WTC11 (cell line): ENCODE data around the gene MAPK12. TPM values are rescaled to one million over a fixed set of nuclear protein-coding genes. Genes with fewer than 3 reads are reported as not detected.

Source experiments
- ATAC-seq: fragments of 200-7000 bp; cut with Tn5 transposase; 2 replicates; pipeline ENCODE4 v1.10.0; 2021; ENCODE audit warnings: mild to moderate bottlenecking, moderate library complexity
- CTCF ChIA-PET: fragments of 300-600 bp; sonication (Branson Sonifier 250); formaldehyde crosslinking; loops from one replicate; lab custom pipeline; 2021; ENCODE audit warnings: antibody characterized with exemption; lab: Charles Lee
- POLR2A ChIA-PET: fragments of 350-600 bp; sonication (Branson Sonifier 250); formaldehyde crosslinking; loops from one replicate; lab custom pipeline; 2021; ENCODE audit warnings: antibody characterized with exemption; lab: Charles Lee
- DNase-seq: peaks from one replicate; pipeline ENCODE4 v3.0.0; 2021; ENCODE audit warnings: low spot score
- H3K27ac Mint-ChIP-seq: 2 replicates; pipeline ENCODE4 v1.8.0; 2021; ENCODE audit warnings: mixed read lengths
- H3K27me3 Mint-ChIP-seq: 2 replicates; pipeline ENCODE4 v1.8.0; 2021; ENCODE audit warnings: low read depth, mild to moderate bottlenecking, moderate library complexity, mixed read lengths
- H3K36me3 Mint-ChIP-seq: 2 replicates; pipeline ENCODE4 v1.8.0; 2021; ENCODE audit warnings: mixed read lengths
- H3K4me1 Mint-ChIP-seq: 2 replicates; pipeline ENCODE4 v1.8.0; 2022; ENCODE audit warnings: mixed read lengths
- H3K4me3 Mint-ChIP-seq: 2 replicates; pipeline ENCODE4 v1.8.0; 2021; ENCODE audit warnings: mild to moderate bottlenecking, moderate library complexity, mixed read lengths
- H3K9me3 Mint-ChIP-seq: 2 replicates; pipeline ENCODE4 v1.8.0; 2021; ENCODE audit warnings: mixed read lengths
- AFF4 ChIP-seq: sonication (generic); formaldehyde crosslinking; IDR thresholded peaks from 2 replicates; pipeline ENCODE4 v1.8.1; 2023; ENCODE audit warnings: mild to moderate bottlenecking, missing genetic modification reagents, borderline replicate concordance
- ARID4B ChIP-seq: sonication (generic); formaldehyde crosslinking; IDR thresholded peaks from 2 replicates; pipeline ENCODE4 v1.8.0; 2023; ENCODE audit warnings: missing genetic modification reagents, mild to moderate bottlenecking, borderline replicate concordance
- CDX4 ChIP-seq: fragments of 250-450 bp; sonication (Bioruptor Pico); IDR thresholded peaks from 2 replicates; pipeline ENCODE4 v1.9.0; 2021; ENCODE audit warnings: moderate library complexity, mild to moderate bottlenecking, inconsistent platforms, borderline replicate concordance
- CTCF ChIP-seq: fragments of 200-600 bp; IDR thresholded peaks from 2 replicates; pipeline ENCODE4 v1.8.0; 2022; ENCODE audit warnings: antibody characterized with exemption
- E2F1 ChIP-seq: sonication (generic); formaldehyde crosslinking; IDR thresholded peaks from 2 replicates; pipeline ENCODE4 v1.8.0; 2022; ENCODE audit warnings: mild to moderate bottlenecking, missing genetic modification reagents
- ELF4 ChIP-seq: sonication (generic); formaldehyde crosslinking; IDR thresholded peaks from 2 replicates; pipeline ENCODE4 v1.8.1; 2022; ENCODE audit warnings: low read depth, mild to moderate bottlenecking, moderate library complexity, missing genetic modification reagents
- FOXP4 ChIP-seq: sonication (generic); formaldehyde crosslinking; IDR thresholded peaks from 2 replicates; pipeline ENCODE4 v1.8.0; 2022; ENCODE audit warnings: mild to moderate bottlenecking, missing genetic modification reagents
- GRHL2 ChIP-seq: fragments of 250-450 bp; sonication (Bioruptor Pico); IDR thresholded peaks from 2 replicates; pipeline ENCODE4 v1.8.0; 2022; ENCODE audit warnings: mild to moderate bottlenecking, moderate library complexity; ENCODE audit not compliant: insufficient replicate concordance, severe bottlenecking
- JUN ChIP-seq: sonication (generic); formaldehyde crosslinking; IDR thresholded peaks from 2 replicates; pipeline ENCODE4 v1.8.0; 2023; ENCODE audit warnings: mild to moderate bottlenecking, missing genetic modification reagents
- MLX ChIP-seq: sonication (generic); formaldehyde crosslinking; IDR thresholded peaks from 2 replicates; pipeline ENCODE4 v1.8.1; 2023; ENCODE audit warnings: mild to moderate bottlenecking, missing genetic modification reagents, moderate library complexity
- MXD4 ChIP-seq: fragments of 250-450 bp; sonication (Bioruptor Pico); IDR thresholded peaks from 2 replicates; pipeline ENCODE4 v1.8.0; 2021; ENCODE audit warnings: mild to moderate bottlenecking, moderate library complexity, borderline replicate concordance
- MYBL2 ChIP-seq: sonication (generic); formaldehyde crosslinking; IDR thresholded peaks from 2 replicates; pipeline ENCODE4 v1.8.1; 2023; ENCODE audit warnings: mild to moderate bottlenecking, moderate library complexity, missing genetic modification reagents
- OVOL2 ChIP-seq: fragments of 250-450 bp; sonication (Bioruptor Pico); IDR thresholded peaks from 2 replicates; pipeline ENCODE4 v1.9.0; 2021; ENCODE audit warnings: mild to moderate bottlenecking, borderline replicate concordance
- SMAD3 ChIP-seq: sonication (generic); formaldehyde crosslinking; IDR thresholded peaks from 2 replicates; pipeline ENCODE4 v1.8.0; 2022; ENCODE audit warnings: missing genetic modification reagents, mild to moderate bottlenecking, borderline replicate concordance
- SMAD4 ChIP-seq: sonication (generic); formaldehyde crosslinking; IDR thresholded peaks from 2 replicates; pipeline ENCODE4 v1.8.0; 2022; ENCODE audit warnings: mild to moderate bottlenecking, missing genetic modification reagents
- TEAD1 ChIP-seq: sonication (generic); formaldehyde crosslinking; IDR thresholded peaks from 2 replicates; pipeline ENCODE4 v1.8.0; 2022; ENCODE audit warnings: mild to moderate bottlenecking, missing genetic modification reagents
- USF1 ChIP-seq: sonication (generic); formaldehyde crosslinking; IDR thresholded peaks from 2 replicates; pipeline ENCODE4 v1.8.0; 2022; ENCODE audit warnings: mild to moderate bottlenecking, missing genetic modification reagents
- USF2 ChIP-seq: sonication (generic); formaldehyde crosslinking; IDR thresholded peaks from 2 replicates; pipeline ENCODE4 v1.8.1; 2023; ENCODE audit warnings: mild to moderate bottlenecking, missing genetic modification reagents, moderate library complexity
- total RNA-seq: library from RNA; stranded (reverse); gene quantifications from 3 replicates; pipeline ENCODE4 v1.2.3, GENCODE V29; 2021

MAPK12 gene
- total RNA-seq, 1 experiment from 2014 or later: 31.0 TPM

GRCh38 chr22:50308986-50309600 lies 47.6 kb upstream of the MAPK12 start (continued):
- TF ChIP-seq AFF4 (CRISPR knock-in tag) (no peak), JUN (no peak), MXD4 (CRISPR knock-in tag) (no peak), ELF4 (CRISPR knock-in tag) (no peak), MLX (no peak), CTCF (no peak), FOXP4 (no peak), CDX4 (CRISPR knock-in tag) (no peak)

GRCh38 chr22:50308597-50308935 lies 47.1 kb upstream of the MAPK12 start:
- H3K4me1 Mint-ChIP-seq: peaks cover 29% of the 10 kb centered on the region
- no peak overlapping the region; the same call in 1 of the 2 replicates for H3K27ac Mint-ChIP-seq
- DNase-seq: no peak
- TF ChIP-seq GRHL2 (CRISPR knock-in tag) (no peak), SMAD4 (CRISPR knock-in tag) (no peak), ARID4B (CRISPR knock-in tag) (no peak), E2F1 (CRISPR knock-in tag) (no peak), SMAD3 (CRISPR knock-in tag) (no peak), USF1 (CRISPR knock-in tag) (no peak), TEAD1 (CRISPR knock-in tag) (no peak), MYBL2 (CRISPR knock-in tag) (no peak), USF2 (no peak), OVOL2 (CRISPR knock-in tag) (no peak)
- TF ChIP-seq, all 79 proteins: peak for 0
- ATAC-seq: no peak
- no peak overlapping the region for H3K4me3 Mint-ChIP-seq
- no peaks in the 10 kb centered on the region for H3K36me3 Mint-ChIP-seq
- H3K9me3 Mint-ChIP-seq: no peaks in the 10 kb centered on the region
- CTCF ChIA-PET: interaction anchor here (0.6 to 1.1 kb wide), 3 partner anchors 8 to 37 kb away, joined by 3 to 4 read pairs (median 3); no protein-coding TSS in a partner anchor
- POLR2A ChIA-PET: interaction anchor here (0.5 to 1.4 kb wide), 2 partner anchors 14 to 16 kb away, joined by 4 read pairs; no protein-coding TSS in a partner anchor
- H3K27me3 Mint-ChIP-seq: peaks cover 6% of the 10 kb centered on the region; the same call in 1 of the 2 replicates
